Activated CD4-positive, alpha-beta T cell treated with anti-CD3 and anti-CD28 coated beads for 36 hours (primary cell): ENCODE measurements around the gene HORMAD2. TPM values are rescaled to one million over a fixed set of nuclear protein-coding genes. Genes with fewer than 3 reads are reported as not detected.

Experiments
- ATAC-seq: fragments of 200-7000 bp; cut with Tn5 transposase; one replicate; pipeline ENCODE4 v1.10.0; 2021; ENCODE audit warnings: mild to moderate bottlenecking, moderate library complexity
- CTCF ChIA-PET: fragments of 350-600 bp; sonication (Branson Sonifier 250); formaldehyde crosslinking; loops from one replicate; lab custom pipeline; 2021; ENCODE audit warnings: antibody characterized with exemption; lab: Charles Lee
- POLR2A ChIA-PET: fragments of 350-600 bp; sonication (Branson Sonifier 250); formaldehyde crosslinking; loops from one replicate; lab custom pipeline; 2021; ENCODE audit warnings: antibody characterized with exemption, inconsistent platforms; lab: Charles Lee
- DNase-seq: peaks from one replicate; pipeline ENCODE4 v3.0.0-alpha.2; 2020
- H3K27ac Mint-ChIP-seq: one replicate; pipeline ENCODE4 v1.8.0; 2021; ENCODE audit warnings: mixed read lengths
- H3K27me3 Mint-ChIP-seq: one replicate; pipeline ENCODE4 v1.8.0; 2021; ENCODE audit warnings: mixed read lengths
- H3K36me3 Mint-ChIP-seq: one replicate; pipeline ENCODE4 v1.8.0; 2021; ENCODE audit warnings: low read depth, mixed read lengths
- H3K4me1 Mint-ChIP-seq: one replicate; pipeline ENCODE4 v1.8.0; 2021; ENCODE audit warnings: mixed read lengths
- H3K4me3 Mint-ChIP-seq: one replicate; pipeline ENCODE4 v1.8.0; 2021; ENCODE audit warnings: mild to moderate bottlenecking, moderate library complexity, mixed read lengths
- H3K9me3 Mint-ChIP-seq: one replicate; pipeline ENCODE4 v1.8.0; 2021; ENCODE audit warnings: low read depth, mixed read lengths
- intact Hi-C, 2 experiments: fragments of 100-400 bp; cut with DNase I in 1 of 2; cut with micrococcal nuclease in 1 of 2; formaldehyde crosslinking; loops; one replicate each; pipeline versions ENCODE4 v1.14.2 to v1.15.1; 2022 to 2024; cut with DNase I, micrococcal nuclease
- total RNA-seq, 2 experiments: library from RNA; stranded (reverse); gene quantifications; one replicate each; pipeline ENCODE4 v1.2.3, GENCODE V29; 2021

HORMAD2 gene
- total RNA-seq, 2 experiments from 2014 or later: not detected

DNA sequence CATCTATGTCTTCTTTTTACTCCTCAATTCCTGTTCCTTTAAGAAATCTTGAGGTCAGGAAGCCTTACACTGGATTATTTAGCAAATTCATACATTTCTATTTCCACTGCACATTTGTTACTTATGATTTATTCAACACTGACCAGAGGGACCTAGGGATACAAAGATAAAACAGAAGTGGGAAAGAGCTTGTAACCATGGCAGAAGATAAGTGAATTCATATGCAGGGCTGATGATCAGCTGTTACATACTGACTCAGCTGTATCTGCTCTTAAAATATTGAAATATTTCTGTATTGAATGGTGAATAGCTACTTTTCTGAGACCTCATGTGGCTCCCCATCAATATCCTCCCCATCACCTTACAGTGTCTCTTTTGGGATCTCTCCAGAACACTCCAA lies 25.2 kb downstream of the HORMAD2 start:
- Mint-ChIP-seq H3K27me3 (no peaks in the 10 kb centered on the region), H3K9me3 (no peaks in the 10 kb centered on the region), H3K36me3 (no peaks in the 10 kb centered on the region), H3K4me1 (peaks cover 36% of the 10 kb centered on the region), H3K4me3 (no peak overlapping the region), H3K27ac (peak overlapping the region; percentile 44)
- intact Hi-C loops: loop anchor here (5.0 to 10.0 kb wide), 3 partner anchors 72 to 379 kb away; no protein-coding TSS in a partner anchor
- no peak for DNase-seq
- POLR2A ChIA-PET: no interaction called here
- CTCF ChIA-PET: interaction anchor here (1.2 to 7.7 kb wide), 7 partner anchors 14 to 201 kb away, joined by 3 to 60 read pairs (median 19); partner anchors contain the start of gene CASTOR1
- ATAC-seq: no peak

DNA sequence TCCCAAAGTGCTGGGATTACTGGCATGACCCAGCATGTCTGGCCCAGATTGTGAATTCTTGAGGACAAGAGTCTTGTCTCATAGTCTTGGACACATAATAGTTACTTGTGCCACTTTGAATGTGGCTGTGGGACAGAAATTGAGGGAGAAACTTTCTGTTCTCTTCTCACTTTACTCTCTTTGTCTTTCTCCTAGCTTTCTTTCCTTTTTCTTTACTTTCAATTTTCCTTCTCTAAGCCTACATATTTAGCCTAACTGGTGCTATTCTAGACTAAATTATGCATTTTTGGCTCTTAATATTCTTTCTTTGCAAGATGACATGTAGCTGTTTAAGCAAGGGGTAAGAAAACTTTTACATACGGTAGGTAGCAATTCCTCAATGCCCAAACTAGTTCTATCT lies 33.2 kb downstream of the HORMAD2 start:
- CTCF ChIA-PET: interaction anchor here (0.7 to 2.1 kb wide), 7 partner anchors 9 to 174 kb away, joined by 3 to 9 read pairs (median 4); no protein-coding TSS in a partner anchor
- no peaks in the 10 kb centered on the region for H3K36me3 Mint-ChIP-seq
- no peak overlapping the region for H3K27ac Mint-ChIP-seq
- no peak overlapping the region for H3K4me3 Mint-ChIP-seq
- POLR2A ChIA-PET: no interaction called here
- H3K27me3 Mint-ChIP-seq: peaks cover 2% of the 10 kb centered on the region
- ATAC-seq (no peak), DNase-seq (no peak)
- H3K9me3 Mint-ChIP-seq: no peaks in the 10 kb centered on the region
- peaks cover 17% of the 10 kb centered on the region for H3K4me1 Mint-ChIP-seq
- intact Hi-C loops: no loop called here

DNA sequence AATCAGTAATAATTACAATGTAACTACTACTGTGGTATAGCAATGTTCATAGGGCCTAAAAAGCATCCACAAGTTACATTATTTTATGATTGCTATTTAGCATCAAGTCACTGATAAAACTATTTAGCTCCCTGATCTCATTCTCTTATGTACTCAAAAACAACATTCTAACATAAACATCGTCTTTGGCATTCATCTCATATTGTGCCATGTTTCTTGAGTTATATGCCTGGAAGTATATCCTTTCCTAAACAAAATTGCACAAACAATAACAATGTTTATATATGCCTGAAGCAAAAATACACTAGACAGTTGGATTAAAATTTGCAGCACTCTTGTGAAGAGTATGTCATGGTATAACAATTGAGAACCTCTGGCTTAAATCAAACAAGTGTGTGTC lies 34.1 kb downstream of the HORMAD2 start:
- H3K4me1 Mint-ChIP-seq: peaks cover 14% of the 10 kb centered on the region
- intact Hi-C loops: no loop called here
- no peaks in the 10 kb centered on the region for H3K9me3 Mint-ChIP-seq
- no peak for DNase-seq
- ChIA-PET POLR2A (no interaction called here), CTCF (interaction anchor here (0.7 to 1.8 kb wide), 5 partner anchors 8 to 141 kb away, joined by 3 to 9 read pairs (median 3); no protein-coding TSS in a partner anchor)
- H3K27ac Mint-ChIP-seq: no peak overlapping the region
- H3K27me3 Mint-ChIP-seq: peaks cover 2% of the 10 kb centered on the region
- ATAC-seq: no peak
- no peak overlapping the region for H3K4me3 Mint-ChIP-seq
- no peaks in the 10 kb centered on the region for H3K36me3 Mint-ChIP-seq

DNA sequence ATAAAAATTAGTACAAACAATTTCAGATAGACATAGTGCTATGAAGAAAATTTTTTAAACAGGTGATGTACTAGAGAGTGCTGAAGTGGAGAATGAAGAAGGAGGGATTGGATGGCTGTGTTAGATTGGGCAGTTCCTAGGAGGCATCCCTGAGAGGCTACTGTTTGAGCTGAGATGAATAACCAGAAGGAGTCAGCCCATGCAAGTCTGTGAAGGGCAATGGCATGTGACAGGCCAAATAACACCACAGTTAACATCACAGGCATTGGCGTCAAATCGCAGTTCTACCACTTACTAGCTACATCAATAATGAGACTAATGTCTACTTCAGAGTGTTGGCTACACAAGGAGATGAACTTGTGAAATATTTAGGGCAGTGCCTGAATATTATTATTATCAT lies 35.4 kb downstream of the HORMAD2 start:
- H3K4me1 Mint-ChIP-seq: peaks cover 14% of the 10 kb centered on the region
- H3K9me3 Mint-ChIP-seq: no peaks in the 10 kb centered on the region
- DNase-seq: no peak
- no peak for ATAC-seq
- H3K36me3 Mint-ChIP-seq: no peaks in the 10 kb centered on the region
- ChIA-PET POLR2A (no interaction called here), CTCF (interaction anchor here (1.2 to 1.5 kb wide), 2 partner anchors 9 to 139 kb away, joined by 3 to 5 read pairs; no protein-coding TSS in a partner anchor)
- H3K27me3 Mint-ChIP-seq: peaks cover 4% of the 10 kb centered on the region
- no peak overlapping the region for H3K4me3 Mint-ChIP-seq
- no peak overlapping the region for H3K27ac Mint-ChIP-seq
- intact Hi-C loops: no loop called here

DNA sequence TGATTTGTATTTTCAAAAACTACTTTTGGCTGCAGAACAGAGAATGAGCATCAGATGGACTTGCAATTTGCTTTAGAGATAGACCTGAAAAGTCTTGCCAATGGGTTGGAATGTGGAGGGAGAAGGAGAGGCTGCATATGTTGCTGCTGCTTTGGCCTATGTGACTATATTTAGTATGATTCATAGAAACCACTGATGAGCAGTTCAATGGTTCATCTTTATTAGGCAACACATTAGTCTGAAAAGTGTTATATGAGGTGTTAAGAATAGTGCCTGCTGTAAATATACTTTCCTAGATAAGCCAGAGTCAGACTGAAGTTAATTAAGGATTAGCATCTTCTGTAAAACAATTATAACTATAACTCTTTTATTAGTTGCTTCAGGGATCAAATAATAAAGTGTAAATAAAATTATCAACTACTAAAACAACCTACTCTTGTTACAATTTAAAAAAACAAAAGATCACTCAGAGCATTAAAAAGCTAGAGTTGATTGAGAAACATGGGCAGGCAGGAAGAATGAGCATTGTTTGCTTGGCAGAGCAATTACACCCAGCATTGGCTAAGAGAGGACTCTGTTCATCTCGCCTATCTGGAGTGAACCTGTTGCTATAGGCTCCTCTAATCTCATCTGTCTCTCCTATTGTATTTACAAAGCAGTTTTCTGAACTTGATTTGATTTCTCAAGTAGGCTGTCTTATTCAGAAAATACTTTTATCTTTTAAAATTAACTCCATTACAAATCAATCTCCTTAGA lies 36.3 kb downstream of the HORMAD2 start:
- POLR2A ChIA-PET: no interaction called here

DNA sequence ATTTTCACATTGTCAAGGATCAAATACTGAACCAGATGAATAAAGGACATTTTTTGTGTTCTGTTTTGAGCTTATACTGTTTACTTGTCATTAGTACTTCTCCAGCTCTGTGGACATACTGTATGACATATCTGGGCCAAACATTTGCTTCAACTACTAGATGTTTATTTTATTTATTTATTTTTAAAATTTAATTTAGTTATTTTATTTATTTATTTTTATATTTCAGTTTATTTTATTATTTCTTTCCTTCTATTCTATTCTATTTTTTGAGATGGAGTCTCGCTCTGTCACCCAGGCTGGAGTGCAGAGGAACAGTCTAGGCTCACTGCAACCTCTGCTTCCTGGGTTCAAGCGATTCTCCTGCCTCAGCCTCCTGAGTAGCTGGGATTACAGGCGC lies 37.0 kb downstream of the HORMAD2 start:
- H3K4me3 Mint-ChIP-seq: no peak overlapping the region
- no peaks in the 10 kb centered on the region for H3K9me3 Mint-ChIP-seq
- no peak overlapping the region for H3K27ac Mint-ChIP-seq
- ATAC-seq (no peak), DNase-seq (no peak)
- H3K27me3 Mint-ChIP-seq: peaks cover 4% of the 10 kb centered on the region
- H3K36me3 Mint-ChIP-seq: no peaks in the 10 kb centered on the region
- intact Hi-C loops: no loop called here
- ChIA-PET POLR2A (no interaction called here), CTCF (interaction anchor here (1.5 to 1.7 kb wide), 2 partner anchors 9 to 138 kb away, joined by 5 to 8 read pairs; no protein-coding TSS in a partner anchor)
- H3K4me1 Mint-ChIP-seq: peaks cover 19% of the 10 kb centered on the region

More for the DNA sequence above, 36.3 kb downstream of the HORMAD2 start:
- ATAC-seq: peak; percentile 60
- peaks cover 4% of the 10 kb centered on the region for H3K27me3 Mint-ChIP-seq
- DNase-seq: no peak
- H3K4me3 Mint-ChIP-seq: no peak overlapping the region
- H3K9me3 Mint-ChIP-seq: no peaks in the 10 kb centered on the region
- intact Hi-C loops: no loop called here
- peaks cover 14% of the 10 kb centered on the region for H3K4me1 Mint-ChIP-seq
- CTCF ChIA-PET: interaction anchor here (1.2 to 1.7 kb wide), 3 partner anchors 8 to 139 kb away, joined by 3 to 8 read pairs (median 5); no protein-coding TSS in a partner anchor
- no peak overlapping the region for H3K27ac Mint-ChIP-seq
- H3K36me3 Mint-ChIP-seq: no peaks in the 10 kb centered on the region

DNA sequence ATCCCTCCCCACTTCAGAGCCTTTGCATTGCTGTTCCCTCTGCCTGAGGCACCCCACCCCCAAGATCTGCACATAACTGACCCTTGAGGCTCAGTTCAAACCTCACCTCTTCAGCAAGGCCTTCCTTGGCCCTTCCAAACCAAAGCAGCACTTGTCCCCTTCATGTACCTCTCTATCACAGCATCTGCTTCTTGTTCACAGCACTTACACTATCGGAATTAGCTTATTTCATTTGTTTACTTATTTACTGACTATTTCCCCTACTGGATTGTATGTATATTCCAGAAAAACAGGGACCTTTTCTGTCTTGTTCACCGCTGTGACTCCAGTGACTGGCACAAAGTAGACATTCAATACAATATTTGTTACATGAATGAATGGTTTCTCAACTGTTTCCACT lies 38.0 kb downstream of the HORMAD2 start:
- DNase-seq (no peak), ATAC-seq (no peak)
- peaks cover 4% of the 10 kb centered on the region for H3K27me3 Mint-ChIP-seq
- no peaks in the 10 kb centered on the region for H3K9me3 Mint-ChIP-seq
- intact Hi-C loops: no loop called here
- CTCF ChIA-PET: interaction anchor here (1.3 to 4.1 kb wide), 3 partner anchors 9 to 14 kb away, joined by 4 to 32 read pairs (median 5); no protein-coding TSS in a partner anchor
- peaks cover 23% of the 10 kb centered on the region for H3K4me1 Mint-ChIP-seq
- H3K36me3 Mint-ChIP-seq: no peaks in the 10 kb centered on the region
- H3K27ac Mint-ChIP-seq: no peak overlapping the region
- POLR2A ChIA-PET: no interaction called here
- no peak overlapping the region for H3K4me3 Mint-ChIP-seq

DNA sequence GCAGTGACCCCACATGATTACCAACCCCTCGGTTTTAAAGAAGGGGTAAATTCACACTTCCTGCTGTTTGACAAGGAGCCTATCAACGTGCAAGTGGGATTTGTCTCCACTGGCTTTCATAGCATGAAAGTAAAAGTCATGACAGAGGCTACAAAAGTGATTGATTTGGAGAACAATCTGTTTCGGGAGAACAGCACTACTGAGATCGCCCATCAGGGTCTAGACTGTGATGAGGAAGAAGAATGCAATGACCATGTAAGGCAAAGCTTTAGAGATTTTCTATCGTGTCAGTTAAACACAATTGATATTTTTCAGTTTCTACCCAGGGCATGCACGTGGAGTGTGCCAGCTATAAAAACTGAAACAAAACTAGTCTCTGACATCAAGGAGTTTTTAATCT lies 41.7 kb downstream of the HORMAD2 start:
- Mint-ChIP-seq H3K27me3 (peaks cover 3% of the 10 kb centered on the region), H3K9me3 (no peaks in the 10 kb centered on the region), H3K4me1 (peaks cover 19% of the 10 kb centered on the region), H3K27ac (no peak overlapping the region), H3K36me3 (no peaks in the 10 kb centered on the region), H3K4me3 (no peak overlapping the region)
- peak; percentile 89 for ATAC-seq
- CTCF ChIA-PET: interaction anchor here (0.8 to 4.1 kb wide), 5 partner anchors 8 to 433 kb away, joined by 3 to 32 read pairs (median 5); no protein-coding TSS in a partner anchor
- POLR2A ChIA-PET: no interaction called here
- peak; percentile 26 for DNase-seq
- intact Hi-C loops: no loop called here

DNA sequence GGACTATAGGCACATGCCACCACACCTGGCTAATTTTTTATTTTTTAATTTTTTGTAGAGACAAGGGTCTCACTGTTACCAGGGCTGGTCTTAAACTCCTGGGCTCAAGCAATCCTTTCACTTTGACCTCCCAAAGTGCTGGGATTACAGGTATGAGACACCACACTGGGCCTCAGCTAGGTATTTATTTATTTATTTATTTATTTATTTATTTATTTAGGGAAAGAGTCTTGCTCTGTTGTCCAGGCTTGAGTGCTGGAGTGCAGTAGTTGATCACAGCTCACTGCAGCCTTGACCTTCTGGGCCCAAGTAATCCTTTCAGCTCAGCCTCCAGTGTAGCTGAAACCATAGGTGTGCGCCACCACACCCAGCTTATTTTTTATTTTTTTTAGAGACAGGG lies 43.2 kb downstream of the HORMAD2 start:
- Mint-ChIP-seq H3K9me3 (no peaks in the 10 kb centered on the region), H3K27ac (no peak overlapping the region), H3K4me3 (no peak overlapping the region), H3K36me3 (no peaks in the 10 kb centered on the region), H3K27me3 (peaks cover 3% of the 10 kb centered on the region), H3K4me1 (peaks cover 15% of the 10 kb centered on the region)
- ChIA-PET CTCF (interaction anchor here (0.7 to 1.2 kb wide), 4 partner anchors 18 to 164 kb away, joined by 3 read pairs; no protein-coding TSS in a partner anchor), POLR2A (no interaction called here)
- intact Hi-C loops: no loop called here
- ATAC-seq: no peak
- DNase-seq: no peak

DNA sequence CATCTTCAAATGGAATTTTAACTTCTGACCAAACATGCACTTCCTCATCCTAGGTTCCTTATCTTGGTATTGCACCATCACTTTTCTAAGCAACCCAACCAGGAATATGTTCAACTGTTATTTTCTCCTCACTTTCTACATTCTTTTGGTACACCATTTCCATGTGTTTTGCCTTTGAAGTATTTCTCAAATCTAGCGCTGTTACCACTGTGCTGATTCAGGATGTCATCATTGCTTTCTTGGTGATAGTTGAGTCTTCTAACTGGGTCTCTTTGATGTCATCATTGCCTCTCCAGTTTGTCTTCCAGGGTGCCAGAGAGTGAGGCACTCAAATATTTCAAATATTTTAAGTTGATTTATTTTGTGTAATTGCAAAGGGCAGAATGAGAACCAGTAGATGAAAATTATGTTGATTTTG lies 47.5 kb downstream of the HORMAD2 start:
- Mint-ChIP-seq H3K36me3 (no peaks in the 10 kb centered on the region), H3K27me3 (no peaks in the 10 kb centered on the region), H3K27ac (no peak overlapping the region), H3K9me3 (no peaks in the 10 kb centered on the region), H3K4me3 (no peak overlapping the region), H3K4me1 (peaks cover 14% of the 10 kb centered on the region)
- CTCF ChIA-PET: no interaction called here
- ATAC-seq (no peak), DNase-seq (no peak)
- intact Hi-C loops: no loop called here
- POLR2A ChIA-PET: no interaction called here

DNA sequence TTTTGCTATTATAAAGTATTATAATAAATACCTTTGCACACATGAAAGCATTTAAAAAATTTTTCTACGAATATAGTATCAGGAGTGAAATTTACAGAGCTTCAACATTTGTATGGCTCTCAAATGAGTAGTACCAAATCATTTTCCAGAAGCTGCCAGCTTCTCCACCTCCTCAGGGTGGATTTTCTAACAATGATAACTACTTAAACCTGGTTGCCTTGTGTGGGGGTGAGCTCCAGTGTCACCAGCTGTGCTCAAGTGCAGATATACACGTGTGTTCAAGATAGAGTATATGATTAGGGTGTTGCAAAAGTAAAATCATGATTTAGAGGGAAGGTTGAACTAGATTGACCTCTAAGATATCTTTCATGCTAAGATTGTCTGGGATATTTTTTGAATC lies 48.2 kb downstream of the HORMAD2 start:
- H3K4me3 Mint-ChIP-seq: no peak overlapping the region
- intact Hi-C loops: no loop called here
- POLR2A ChIA-PET: no interaction called here
- DNase-seq (no peak), ATAC-seq (no peak)
- H3K4me1 Mint-ChIP-seq: peaks cover 14% of the 10 kb centered on the region
- H3K27me3 Mint-ChIP-seq: no peaks in the 10 kb centered on the region
- CTCF ChIA-PET: interaction anchor here (0.6 kb wide), 1 partner anchor 756 kb away, joined by 3 read pairs; no protein-coding TSS in a partner anchor
- H3K9me3 Mint-ChIP-seq: no peaks in the 10 kb centered on the region
- H3K36me3 Mint-ChIP-seq: no peaks in the 10 kb centered on the region
- H3K27ac Mint-ChIP-seq: no peak overlapping the region
